Smooth muscle cell (in vitro differentiated cells): ENCODE results near the gene PAQR9. TPM values are rescaled to one million over a fixed set of nuclear protein-coding genes. Genes with fewer than 3 reads are reported as not detected.

Source experiments
- DNase-seq: peaks from one replicate; lab custom pipeline; 2025; ENCODE audit not compliant: unreplicated experiment; lab: John Stamatoyannopoulos, UW
- H2AFZ ChIP-seq: fragments of 200-600 bp; sonication (generic); 2 replicates; pipeline ENCODE4 v1.6.0; 2016; ENCODE audit warnings: antibody characterized with exemption, low read depth, mild to moderate bottlenecking
- H3F3A ChIP-seq: fragments of 200-600 bp; sonication (generic); 2 replicates; pipeline ENCODE4 v1.6.0; 2017; ENCODE audit warnings: antibody characterized with exemption, low read depth
- H3K27ac ChIP-seq: fragments of 200-600 bp; sonication (generic); 2 replicates; pipeline ENCODE4 v1.5.1; 2016; ENCODE audit warnings: low read depth, mild to moderate bottlenecking
- H3K27me3 ChIP-seq: fragments of 200-600 bp; sonication (generic); 2 replicates; pipeline ENCODE4 v1.6.1; 2016; ENCODE audit warnings: low read depth, mild to moderate bottlenecking
- H3K36me3 ChIP-seq: fragments of 200-600 bp; sonication (generic); 2 replicates; pipeline ENCODE4 v1.5.1; 2016; ENCODE audit warnings: low read depth
- H3K4me1 ChIP-seq: fragments of 200-600 bp; sonication (generic); 2 replicates; pipeline ENCODE4 v1.5.1; 2016; ENCODE audit warnings: low read depth
- H3K4me2 ChIP-seq: fragments of 200-600 bp; sonication (generic); 2 replicates; pipeline ENCODE4 v1.6.0; 2016; ENCODE audit warnings: mild to moderate bottlenecking
- H3K4me3 ChIP-seq: fragments of 200-600 bp; sonication (generic); 2 replicates; pipeline ENCODE4 v1.5.1; 2016; ENCODE audit warnings: mild to moderate bottlenecking
- H3K79me2 ChIP-seq: fragments of 200-600 bp; sonication (generic); 2 replicates; pipeline ENCODE4 v1.6.0; 2016; ENCODE audit warnings: low read depth, mild to moderate bottlenecking
- H3K9ac ChIP-seq: fragments of 200-600 bp; sonication (generic); 2 replicates; pipeline ENCODE4 v1.6.0; 2016; ENCODE audit warnings: low read depth
- H3K9me3 ChIP-seq: fragments of 200-600 bp; sonication (generic); replicated peaks from 2 replicates; pipeline ENCODE4 v1.5.1; 2016; ENCODE audit warnings: low read depth
- H4K20me1 ChIP-seq: fragments of 200-600 bp; sonication (generic); 2 replicates; pipeline ENCODE4 v1.6.0; 2016; ENCODE audit warnings: low read depth
- WGBS: methylation state at CpG from one replicate; pipeline ENCODE4 v1.1.7; 2016; ENCODE audit warnings: low lambda C conversion rate; 5-methylcytosine and 5-hydroxymethylcytosine counted together
- polyA plus RNA-seq: library from polyadenylated mRNA; unstranded; fragments of >200 nt; fragmentation: Nextera tagmentation; extraction: Ambion mirVana; gene quantifications from 2 replicates; pipeline ENCODE4 v1.2.1, GENCODE V29; 2016
- total RNA-seq: library from RNA; depleted of rRNA; stranded (reverse); fragments of >200 nt; gene quantifications from 2 replicates; pipeline ENCODE4 v1.2.3, GENCODE V29; 2014
- TF ChIP-seq, protein P1 (sequence below): fragments of 200-600 bp; sonication (generic); IDR thresholded peaks from 2 replicates; pipeline ENCODE4 v1.5.1; 2017; ENCODE audit warnings: borderline replicate concordance, mild to moderate bottlenecking, antibody characterized with exemption; ENCODE audit not compliant: insufficient read depth, poor library complexity, severe bottlenecking

Gene PAQR9
- total and polyA plus RNA-seq, 2 experiments from 2014 or later, result 0.13 to 1.0 TPM

DNA sequence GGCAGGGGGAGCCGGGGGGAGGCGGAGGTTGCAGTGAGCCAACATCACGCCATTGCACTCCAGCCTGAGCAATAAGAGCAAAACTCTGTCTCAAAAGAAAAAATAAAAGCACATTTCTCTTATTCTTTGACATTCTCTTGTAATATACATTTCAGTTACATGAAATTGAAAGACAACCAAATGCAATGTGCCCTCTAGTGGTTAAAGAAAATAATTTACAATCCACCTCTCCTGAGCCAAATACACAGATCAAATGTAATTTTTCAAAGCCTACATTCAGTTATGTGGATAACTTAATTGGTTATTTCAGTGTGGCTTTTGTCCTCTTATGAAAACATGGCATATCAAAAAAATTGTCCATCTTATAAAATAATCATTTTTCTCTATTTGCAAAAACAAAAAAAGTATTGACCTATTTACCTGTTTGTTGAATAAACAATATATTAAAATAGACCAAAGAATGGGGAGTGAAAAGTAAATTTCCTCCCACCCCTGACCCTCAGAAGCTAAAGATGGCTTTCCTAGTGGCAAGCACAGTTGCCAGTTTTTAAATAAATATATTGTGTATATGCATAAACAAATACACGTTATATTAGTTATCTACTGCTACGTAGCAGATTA lies 23.7 kb upstream of the PAQR9 start:
- H3K36me3 ChIP-seq, result no peaks in the 10 kb centered on the region
- peaks cover 8% of the 10 kb centered on the region for H3K4me1 ChIP-seq
- peak overlapping the region; percentile 82 for H3K27ac ChIP-seq
- TF ChIP-seq, protein P1, sequence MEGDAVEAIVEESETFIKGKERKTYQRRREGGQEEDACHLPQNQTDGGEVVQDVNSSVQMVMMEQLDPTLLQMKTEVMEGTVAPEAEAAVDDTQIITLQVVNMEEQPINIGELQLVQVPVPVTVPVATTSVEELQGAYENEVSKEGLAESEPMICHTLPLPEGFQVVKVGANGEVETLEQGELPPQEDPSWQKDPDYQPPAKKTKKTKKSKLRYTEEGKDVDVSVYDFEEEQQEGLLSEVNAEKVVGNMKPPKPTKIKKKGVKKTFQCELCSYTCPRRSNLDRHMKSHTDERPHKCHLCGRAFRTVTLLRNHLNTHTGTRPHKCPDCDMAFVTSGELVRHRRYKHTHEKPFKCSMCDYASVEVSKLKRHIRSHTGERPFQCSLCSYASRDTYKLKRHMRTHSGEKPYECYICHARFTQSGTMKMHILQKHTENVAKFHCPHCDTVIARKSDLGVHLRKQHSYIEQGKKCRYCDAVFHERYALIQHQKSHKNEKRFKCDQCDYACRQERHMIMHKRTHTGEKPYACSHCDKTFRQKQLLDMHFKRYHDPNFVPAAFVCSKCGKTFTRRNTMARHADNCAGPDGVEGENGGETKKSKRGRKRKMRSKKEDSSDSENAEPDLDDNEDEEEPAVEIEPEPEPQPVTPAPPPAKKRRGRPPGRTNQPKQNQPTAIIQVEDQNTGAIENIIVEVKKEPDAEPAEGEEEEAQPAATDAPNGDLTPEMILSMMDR, result peak; percentile 77
- H3K4me2 ChIP-seq, result peak overlapping the region; percentile 62
- no peaks in the 10 kb centered on the region for H3K79me2 ChIP-seq
- peak overlapping the region; percentile 48 for H2AFZ ChIP-seq
- H3K9me3 ChIP-seq, result no peaks in the 10 kb centered on the region
- peak overlapping the region; percentile 6 for H3K4me3 ChIP-seq
- H3F3A ChIP-seq, result no peaks in the 10 kb centered on the region
- peak overlapping the region; percentile 24 for H3K9ac ChIP-seq
- H3K27me3 ChIP-seq, result no peaks in the 10 kb centered on the region
- WGBS, result 46% methylated on average over 5 of the region's 5 CpGs
- no peaks in the 10 kb centered on the region for H4K20me1 ChIP-seq
- DNase-seq, result no peak

DNA sequence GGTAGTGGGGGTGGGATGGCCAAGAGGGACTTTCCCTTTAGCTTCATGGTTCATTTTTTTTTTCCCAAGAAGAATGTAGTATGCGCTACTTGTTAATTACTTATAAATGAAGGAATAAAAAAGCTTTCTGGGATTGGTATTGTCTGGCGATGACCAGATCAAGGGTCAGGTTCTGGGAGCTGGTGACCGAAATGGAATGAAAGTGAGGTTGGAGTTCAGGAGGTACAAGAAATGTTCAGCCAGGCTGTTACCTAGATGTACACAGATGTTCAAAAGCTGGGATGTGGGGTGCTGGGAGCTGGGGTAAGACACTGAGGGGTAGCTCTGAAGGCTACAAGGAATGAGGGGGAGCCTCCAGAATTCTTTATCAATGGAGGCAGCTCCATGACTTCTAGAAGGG lies 20.8 kb upstream of the PAQR9 start:
- TF ChIP-seq, protein P1, result no peak
- Histone ChIP-seq H3K36me3 (no peaks in the 10 kb centered on the region), H3K4me2 (no peak overlapping the region), H3K27me3 (no peaks in the 10 kb centered on the region), H3K4me1 (peaks cover 8% of the 10 kb centered on the region), H2AFZ (no peak overlapping the region), H3K9me3 (no peaks in the 10 kb centered on the region), H3K4me3 (no peak overlapping the region), H3K27ac (no peak overlapping the region), H3K79me2 (no peaks in the 10 kb centered on the region), H4K20me1 (no peaks in the 10 kb centered on the region), H3F3A (no peaks in the 10 kb centered on the region), H3K9ac (no peak overlapping the region)
- DNase-seq, result no peak
- 97% methylated on average over 3 of the region's 3 CpGs for WGBS

GRCh38 chr3:142983318-142983717 lies 19.8 kb upstream of the PAQR9 start:
- DNase-seq, result no peak
- no peaks in the 10 kb centered on the region for H3F3A ChIP-seq

More at GRCh38 chr3:142983318-142983717, 19.8 kb upstream of the PAQR9 start:
- Histone ChIP-seq H3K4me1 (peaks cover 8% of the 10 kb centered on the region), H3K36me3 (no peaks in the 10 kb centered on the region), H2AFZ (no peak overlapping the region), H3K4me2 (no peak overlapping the region), H3K79me2 (no peaks in the 10 kb centered on the region), H3K9ac (no peak overlapping the region), H3K27me3 (no peaks in the 10 kb centered on the region), H3K4me3 (no peak overlapping the region), H4K20me1 (no peaks in the 10 kb centered on the region), H3K27ac (no peak overlapping the region), H3K9me3 (no peaks in the 10 kb centered on the region)
- WGBS, result 92% methylated on average over 2 of the region's 2 CpGs
- TF ChIP-seq, protein P1, result no peak
